Cerebellar nuclear complex (tissue), 1 donor: ENCODE data around the gene HELZ.
"Not testable (repeated sequence)": the region's sequence is repeated elsewhere in the genome, so short reads cannot be mapped to it uniquely, and the experiment has no call there.

ENCODE experiments used
- DNase-seq, 2 experiments: peaks; one replicate each; lab custom pipeline; 2025; lab: John Stamatoyannopoulos, UW

Gene HELZ, protein sequence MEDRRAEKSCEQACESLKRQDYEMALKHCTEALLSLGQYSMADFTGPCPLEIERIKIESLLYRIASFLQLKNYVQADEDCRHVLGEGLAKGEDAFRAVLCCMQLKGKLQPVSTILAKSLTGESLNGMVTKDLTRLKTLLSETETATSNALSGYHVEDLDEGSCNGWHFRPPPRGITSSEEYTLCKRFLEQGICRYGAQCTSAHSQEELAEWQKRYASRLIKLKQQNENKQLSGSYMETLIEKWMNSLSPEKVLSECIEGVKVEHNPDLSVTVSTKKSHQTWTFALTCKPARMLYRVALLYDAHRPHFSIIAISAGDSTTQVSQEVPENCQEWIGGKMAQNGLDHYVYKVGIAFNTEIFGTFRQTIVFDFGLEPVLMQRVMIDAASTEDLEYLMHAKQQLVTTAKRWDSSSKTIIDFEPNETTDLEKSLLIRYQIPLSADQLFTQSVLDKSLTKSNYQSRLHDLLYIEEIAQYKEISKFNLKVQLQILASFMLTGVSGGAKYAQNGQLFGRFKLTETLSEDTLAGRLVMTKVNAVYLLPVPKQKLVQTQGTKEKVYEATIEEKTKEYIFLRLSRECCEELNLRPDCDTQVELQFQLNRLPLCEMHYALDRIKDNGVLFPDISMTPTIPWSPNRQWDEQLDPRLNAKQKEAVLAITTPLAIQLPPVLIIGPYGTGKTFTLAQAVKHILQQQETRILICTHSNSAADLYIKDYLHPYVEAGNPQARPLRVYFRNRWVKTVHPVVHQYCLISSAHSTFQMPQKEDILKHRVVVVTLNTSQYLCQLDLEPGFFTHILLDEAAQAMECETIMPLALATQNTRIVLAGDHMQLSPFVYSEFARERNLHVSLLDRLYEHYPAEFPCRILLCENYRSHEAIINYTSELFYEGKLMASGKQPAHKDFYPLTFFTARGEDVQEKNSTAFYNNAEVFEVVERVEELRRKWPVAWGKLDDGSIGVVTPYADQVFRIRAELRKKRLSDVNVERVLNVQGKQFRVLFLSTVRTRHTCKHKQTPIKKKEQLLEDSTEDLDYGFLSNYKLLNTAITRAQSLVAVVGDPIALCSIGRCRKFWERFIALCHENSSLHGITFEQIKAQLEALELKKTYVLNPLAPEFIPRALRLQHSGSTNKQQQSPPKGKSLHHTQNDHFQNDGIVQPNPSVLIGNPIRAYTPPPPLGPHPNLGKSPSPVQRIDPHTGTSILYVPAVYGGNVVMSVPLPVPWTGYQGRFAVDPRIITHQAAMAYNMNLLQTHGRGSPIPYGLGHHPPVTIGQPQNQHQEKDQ (N-terminal part only)

DNA sequence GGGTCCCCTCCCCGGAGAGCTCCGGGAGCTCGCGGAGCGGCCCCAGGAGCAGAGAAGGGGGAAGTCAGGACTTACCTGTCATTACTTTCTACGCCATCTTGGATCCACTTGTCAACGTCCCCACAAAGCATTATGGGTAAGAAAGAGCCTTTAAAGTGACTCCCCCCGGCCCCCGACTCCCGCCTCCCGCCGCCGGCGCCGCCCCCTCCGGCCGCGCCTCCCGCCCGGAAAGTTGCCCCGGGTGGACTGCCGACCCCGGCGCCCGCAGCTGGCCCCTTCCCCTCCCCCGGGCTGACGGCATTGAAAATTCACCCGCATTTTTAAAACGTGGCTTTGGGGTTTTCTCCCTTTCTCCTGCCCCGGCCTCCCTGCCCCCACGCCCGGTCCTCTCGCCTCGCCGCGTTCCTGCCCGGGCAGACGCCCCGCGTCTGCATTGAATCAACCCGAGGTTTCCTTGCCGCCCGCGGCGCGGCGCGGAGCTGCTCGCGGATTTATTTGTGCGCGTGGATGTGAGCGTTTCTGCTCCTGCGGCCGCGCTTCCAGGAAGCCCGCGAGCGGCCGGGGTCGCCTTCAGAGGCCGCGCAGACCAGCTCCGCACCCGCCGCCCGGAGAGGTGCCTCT, at the start of gene HELZ:
Gene HELZ, minus strand, starts transcription at position 124 of the 621 bp plus-strand sequence. CDS start 26,392 bp downstream, outside the sequence.
- DNase-seq, result no peak

DNA sequence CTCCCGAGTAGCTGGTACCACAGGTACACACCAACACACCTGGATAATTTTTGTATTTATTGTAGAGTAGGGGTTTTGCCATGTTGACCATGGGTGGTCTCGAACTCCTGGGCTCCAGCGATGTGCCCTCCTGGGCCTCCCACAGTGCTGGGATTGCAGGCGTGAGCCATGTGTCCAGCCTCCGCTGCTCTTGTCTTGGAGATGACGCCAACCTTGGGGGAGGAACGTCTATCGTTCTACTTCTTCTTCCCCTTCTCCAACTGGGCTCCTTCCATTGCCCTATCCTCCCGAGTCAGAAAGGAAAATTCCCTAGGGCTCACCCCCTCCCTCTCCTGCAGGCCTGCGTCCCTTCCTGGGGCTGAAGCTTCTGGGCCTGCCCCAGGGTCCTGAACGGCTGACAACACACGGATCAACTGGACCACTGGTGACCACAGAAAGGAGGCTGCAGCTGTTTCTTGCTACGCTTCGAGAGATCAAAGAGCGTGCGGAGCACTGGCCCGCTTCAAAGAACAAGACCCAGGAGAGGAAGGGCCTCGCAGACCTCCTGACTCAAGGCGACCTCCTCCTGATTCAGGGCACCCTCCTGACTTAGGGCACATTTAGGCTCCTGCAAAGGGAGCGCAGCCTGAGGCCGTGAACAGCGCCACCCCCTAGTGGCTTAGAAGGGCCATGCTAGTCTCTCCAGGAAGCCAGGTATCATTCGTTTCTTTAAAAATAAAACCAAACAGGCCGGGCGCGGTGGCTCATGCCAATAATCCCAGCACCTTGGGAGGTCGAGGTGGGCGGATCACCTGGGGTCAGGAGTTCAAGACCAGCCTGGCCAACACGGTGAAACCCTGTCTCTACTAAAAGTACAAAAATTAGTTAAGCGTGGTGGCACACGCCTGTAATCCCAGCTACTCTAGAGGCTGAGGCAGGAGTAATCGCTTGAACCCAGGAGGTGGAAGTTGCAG, 48.5 kb upstream of the HELZ start:
- no peak for DNase-seq

DNA sequence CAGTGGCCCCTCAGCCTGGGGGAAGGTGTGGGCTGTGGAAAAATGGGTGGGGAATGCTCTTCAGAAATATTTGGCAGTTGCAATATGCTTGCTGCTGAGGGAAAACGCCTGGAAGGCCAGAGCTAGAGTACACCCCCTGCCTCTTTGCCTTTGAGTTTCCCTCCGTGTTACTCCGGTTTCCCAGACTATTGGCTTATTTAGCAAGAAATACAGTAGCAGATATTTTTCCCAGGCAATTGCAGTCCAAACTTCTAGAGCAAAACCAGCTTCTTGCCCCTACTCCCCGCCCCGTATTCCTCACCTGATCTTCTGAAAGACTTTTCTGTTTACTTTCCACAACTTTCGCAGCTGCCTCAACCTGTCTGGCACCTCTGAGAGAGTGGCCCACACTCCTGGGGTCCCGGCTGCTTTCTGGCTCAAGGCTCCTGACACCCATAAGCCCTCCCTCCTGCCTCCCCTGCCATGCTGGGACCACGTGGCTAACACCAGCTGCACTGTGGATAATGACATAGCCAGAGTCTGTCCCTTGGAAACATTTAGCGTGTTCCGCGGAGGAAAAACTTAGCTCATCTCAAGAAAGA, 45.8 kb upstream of the HELZ start:
- no peak for DNase-seq

DNA sequence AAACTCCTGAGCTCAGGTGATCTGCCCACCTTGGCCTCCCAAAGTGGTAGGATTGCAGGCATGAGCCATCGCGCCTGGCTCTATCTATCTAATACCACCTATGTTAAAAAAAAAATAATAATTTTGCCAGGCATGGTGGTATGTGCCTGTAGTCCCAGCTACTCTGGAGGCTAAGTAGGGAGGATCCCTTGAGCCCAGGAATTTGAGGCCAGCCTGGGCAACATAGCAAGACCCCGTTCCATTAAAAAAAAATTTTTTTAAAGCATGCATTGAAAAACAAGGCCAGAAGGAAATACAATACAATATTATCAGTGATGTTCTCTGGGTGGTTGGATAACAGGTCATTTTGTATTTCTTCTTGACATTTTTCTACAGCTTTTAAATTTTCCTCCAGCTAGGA, 45.2 kb upstream of the HELZ start:
- no peak for DNase-seq

DNA sequence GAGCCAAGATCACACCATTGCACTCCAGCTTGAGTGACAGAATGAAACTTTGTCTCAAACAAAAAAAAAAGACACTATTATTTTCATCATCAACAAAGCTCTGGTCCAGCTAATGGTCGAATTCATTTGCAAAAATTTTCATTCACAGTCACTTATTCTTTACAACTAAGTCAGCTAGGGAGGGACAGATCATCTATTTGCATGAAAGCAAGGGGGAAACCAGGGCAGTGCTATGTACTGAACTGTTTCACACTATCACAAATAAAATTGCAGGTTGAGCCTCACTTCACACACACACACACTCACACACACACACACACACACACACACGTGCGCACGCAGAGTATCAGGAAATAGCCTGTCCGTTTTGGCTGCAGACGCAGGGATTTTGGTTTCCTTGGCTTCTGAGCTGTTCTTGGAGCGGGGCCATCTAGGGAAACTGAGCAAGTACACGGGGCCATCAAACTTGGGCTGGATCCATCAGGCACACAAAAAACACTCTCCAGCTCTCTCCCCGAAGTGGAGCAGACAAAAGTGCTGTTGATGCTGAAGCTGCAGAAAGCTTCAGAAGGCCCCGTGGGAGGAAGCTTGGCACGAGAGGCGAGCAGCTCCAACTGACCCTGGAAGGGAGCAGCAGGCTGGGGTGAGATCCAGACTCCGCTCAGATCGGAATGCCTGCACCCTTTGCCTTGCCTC, 44.3 kb upstream of the HELZ start:
- DNase-seq, result peak in 1 of 2 experiments; percentile 43

DNA sequence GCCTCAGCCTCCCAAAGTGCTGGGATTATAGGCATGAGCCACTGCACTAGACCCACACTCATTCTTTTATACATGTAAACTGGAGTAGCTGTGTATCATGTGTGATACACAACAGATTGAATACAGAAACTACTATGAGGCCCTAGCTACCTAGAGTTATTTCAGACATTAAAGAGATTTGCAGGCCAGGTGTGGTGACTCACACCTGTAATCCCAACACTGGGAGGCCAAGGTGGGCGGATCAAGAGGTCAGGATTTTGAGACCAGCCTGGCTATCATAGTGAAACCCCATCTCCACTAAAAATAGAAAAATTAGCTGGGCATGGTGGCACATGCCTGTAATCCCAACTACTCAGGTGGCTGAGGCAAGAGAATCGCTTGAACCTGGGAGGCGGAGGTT, 41.8 kb upstream of the HELZ start:
- not testable (repeated sequence) for DNase-seq

DNA sequence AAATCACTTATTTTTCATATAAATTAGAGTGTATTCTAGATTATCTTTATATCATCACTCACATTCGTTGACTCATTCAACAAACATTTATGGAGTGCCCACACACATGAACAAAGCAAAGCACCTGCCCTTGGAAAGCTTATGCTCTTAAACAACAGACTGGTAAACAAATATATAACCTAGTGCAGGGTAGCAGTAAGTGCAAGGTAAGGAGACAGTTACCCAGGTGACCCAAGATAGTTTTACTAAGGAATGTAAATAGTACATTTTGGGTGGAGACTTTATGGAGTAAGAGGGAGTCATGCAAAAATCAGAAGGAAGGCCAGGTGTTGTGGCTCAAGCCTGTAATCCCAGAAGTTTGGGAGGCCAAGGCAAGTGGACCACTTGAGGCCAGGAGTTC, 40.4 kb upstream of the HELZ start:
- no peak for DNase-seq

DNA sequence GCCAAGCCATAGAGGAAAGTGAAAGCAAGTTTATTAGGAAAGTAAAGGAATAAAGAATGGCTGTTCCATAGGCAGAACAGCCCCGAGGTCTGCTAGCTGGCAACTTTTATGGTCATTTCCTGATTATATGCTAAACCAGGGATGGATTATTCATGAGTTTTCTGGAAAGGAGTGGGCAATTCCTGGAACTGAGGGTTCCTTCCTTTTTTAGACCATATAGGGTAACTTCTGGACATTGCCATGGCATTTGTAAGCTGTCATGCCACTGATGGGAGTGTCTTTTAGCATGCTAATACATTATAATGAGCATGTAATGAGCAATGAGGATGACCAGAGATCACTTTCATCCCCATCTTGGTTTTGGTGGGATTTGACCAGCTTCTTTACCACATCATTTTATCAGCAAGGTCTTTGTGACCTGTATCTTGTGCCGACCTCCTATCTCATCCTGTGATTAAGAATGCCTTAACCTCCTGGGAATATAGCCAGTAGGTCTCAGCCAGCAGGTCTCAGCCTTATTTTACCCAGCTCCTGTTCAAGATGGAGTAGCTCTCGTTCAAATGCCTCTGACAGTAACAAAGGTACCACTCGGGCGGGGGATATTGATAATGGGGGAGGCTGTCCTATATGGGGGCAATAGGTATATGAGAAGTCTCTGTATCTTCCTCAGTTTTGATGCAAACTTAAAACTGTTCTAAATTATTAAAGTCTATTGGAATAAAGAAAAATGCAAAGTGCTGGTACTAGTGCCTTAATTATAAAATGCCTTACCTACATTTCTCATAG, 38.9 kb upstream of the HELZ start:
- DNase-seq, result no peak

DNA sequence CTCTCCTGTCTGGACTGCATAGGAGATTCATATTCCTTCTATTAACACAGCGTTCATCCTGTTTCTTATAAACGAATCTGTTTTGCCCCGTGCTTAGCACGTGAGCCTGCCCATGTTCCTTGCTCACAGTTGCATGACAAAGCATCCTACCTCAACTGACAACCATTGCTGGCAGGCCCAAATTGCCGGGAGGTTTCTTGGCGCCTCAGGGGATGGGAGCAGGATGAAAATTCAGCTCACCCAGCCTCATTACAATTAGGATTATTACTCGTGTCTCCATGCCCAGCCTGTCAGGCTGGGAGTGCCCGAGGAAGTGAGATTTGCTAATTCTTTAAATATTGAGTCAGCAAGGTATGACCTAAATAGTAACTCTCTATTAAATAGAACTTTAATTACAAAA, 36.7 kb upstream of the HELZ start:
- DNase-seq, result peak in 1 of 2 experiments; percentile 1

DNA sequence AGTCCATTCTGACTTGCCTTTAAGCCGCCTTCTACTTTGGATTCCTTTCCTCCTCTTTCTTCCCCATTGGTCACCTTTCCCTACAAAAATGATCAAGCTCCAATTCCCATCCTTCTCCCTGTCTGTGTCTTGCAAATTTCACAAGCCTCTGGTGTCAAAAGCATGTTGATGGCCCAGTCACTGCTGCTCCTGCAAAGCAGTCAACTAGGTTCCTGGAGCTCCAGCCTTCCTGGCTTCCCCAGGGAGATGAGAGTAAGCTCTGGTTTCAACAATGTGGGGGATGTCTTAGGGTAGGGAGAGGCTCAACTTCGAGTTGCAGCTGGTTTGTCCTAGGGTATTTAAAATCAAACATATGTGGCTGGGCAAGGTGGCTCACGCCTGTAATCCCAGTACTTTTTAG, 36.1 kb upstream of the HELZ start:
- DNase-seq, result no peak

DNA sequence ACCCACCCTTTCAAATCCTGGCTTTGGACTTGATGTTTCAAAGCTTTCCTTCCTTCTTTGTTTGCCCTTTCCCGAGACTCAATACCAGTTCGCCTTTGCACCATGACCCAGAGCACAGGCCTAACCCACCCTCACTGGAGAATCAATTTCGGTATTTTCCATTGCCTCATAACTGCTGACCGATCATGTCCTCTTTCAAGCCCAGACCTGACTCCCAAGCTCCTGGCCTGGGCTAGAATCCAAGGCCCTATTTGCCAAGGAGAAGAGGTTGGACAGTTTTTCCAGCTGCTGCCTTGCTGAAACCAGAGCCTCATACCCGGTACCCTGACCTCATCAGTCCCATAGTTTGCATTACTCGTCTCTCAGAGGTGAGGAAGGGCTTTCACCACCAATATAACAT, 35.3 kb upstream of the HELZ start:
- DNase-seq, result no peak

DNA sequence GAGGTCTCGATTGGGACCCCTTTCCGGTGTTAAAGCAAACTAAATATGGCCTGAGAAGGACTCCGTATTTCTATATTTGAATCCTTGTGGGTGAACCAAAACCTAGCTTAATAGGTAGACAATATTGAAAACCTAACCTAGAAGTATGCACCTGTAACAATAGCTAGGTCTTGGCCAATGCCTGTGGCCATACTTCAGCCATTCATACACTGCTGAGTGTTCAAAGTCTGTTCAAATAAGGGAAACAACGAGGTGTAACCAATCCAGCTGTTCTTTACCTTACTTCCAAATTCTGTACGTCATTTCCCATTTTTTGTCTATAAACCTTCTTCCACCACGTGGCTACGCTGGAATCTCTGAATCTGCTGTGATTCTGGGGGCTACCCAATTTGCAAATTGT, 34.1 kb upstream of the HELZ start:
- no peak for DNase-seq

DNA sequence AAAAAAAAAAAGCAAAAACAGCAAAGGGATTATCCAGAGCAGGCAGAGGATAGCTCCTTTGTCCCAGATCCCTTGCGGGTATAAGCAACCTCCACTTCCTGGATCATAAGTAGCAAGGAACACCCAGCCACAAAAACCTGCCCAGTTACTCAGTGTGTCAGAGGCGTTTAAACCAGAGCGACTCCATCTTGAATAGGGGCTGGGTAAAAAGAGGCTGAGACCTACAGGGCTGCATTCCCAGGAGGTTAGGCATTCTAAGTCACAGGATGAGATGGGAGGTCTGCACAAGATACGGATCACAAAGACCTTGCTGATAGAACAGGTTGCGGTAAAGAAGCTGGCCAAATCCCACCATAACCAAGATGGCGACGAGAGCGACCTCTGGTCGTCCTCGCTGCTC, 33.4 kb upstream of the HELZ start:
- DNase-seq, result no peak

DNA sequence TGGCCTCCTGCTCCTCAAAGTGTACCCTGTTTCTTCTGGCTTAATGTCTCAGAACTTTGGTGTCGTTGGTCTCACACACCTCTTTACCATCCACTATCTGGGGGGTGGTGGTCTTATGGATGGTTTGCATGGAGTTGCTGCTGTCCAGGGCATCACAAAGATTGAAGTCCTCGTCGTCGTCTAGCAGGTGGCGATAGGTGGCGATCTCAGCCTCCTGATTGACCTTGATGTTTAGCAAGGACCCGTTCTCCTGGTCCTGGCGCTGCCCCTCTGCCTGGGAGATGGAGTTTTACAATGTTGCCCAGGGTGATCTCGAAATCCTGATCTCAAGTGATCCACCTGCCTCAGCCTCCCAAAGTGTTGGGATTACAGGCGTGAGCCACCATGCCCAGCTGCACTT, 31.1 kb upstream of the HELZ start:
- DNase-seq, result no peak

DNA sequence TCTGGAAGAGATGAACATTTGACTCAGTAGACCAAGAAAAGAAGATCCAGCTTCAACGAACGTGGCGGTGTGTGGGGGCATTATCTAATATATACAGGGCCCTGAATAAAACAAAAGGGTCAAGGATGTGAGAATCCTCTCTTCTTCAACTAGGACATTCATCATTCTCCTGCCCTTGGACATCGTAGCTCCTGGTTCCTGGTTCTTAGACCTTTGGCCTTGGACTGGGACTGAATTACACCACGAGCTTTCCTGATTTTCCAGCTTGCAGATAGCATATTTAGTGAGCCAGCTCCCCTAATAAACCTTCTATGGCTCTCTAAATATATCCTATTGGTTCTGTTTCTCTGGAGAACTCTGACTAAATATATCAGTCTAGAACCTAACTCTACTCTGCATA, 29.5 kb upstream of the HELZ start:
- no peak for DNase-seq

DNA sequence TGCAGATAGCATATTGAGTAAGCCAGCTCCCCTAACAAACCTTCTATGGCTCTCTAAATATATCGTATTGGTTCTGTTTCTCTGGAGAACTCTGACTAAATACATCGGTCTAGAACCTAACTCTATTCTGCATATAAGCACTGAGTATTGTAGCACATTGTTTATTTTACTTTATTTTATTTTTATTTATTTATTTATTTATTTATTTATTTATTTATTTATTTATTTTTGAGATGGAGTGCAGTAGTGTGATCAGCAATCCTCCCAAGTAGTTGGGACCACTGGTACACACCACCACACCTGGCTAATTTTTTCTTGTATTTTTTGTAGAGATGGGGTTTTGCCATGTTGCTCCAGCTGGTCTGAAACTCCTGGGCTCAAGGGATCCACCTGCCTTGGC, 28.9 kb upstream of the HELZ start:
- no peak for DNase-seq

DNA sequence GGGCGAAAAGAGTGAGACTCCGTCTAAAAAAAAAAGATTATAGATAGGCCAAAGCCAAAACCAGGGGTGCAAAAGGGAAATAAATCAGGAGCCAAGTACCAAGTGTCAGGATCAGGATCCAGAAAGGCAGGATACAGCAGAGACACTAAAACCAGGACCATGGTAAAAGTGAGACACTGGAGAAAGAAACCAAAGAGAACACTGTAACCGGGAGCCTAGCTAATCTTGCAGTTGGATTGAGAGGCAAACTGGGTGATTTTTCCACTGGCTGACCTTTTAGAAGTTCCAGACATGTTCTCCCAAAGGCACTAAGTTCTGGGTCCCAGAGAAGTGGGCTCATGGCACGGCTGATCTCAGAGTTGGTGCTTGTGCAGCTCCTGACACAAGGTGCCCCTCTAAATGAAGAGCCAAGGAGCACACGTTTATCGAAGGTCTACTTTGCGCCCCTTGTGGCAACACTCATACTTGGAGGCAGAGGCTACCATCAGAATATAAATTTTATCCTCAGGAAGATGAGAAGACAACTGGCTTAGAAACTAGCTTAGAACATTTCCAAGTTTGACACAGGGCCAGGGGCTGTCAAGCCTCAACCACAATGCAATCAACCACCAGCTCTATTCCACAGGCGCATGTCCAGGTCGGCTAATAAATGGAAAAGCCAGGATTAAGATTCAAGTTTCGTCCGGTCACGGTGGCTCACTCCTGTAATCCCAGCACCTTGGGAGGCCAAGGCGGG, 27.5 kb upstream of the HELZ start:
- no peak for DNase-seq

DNA sequence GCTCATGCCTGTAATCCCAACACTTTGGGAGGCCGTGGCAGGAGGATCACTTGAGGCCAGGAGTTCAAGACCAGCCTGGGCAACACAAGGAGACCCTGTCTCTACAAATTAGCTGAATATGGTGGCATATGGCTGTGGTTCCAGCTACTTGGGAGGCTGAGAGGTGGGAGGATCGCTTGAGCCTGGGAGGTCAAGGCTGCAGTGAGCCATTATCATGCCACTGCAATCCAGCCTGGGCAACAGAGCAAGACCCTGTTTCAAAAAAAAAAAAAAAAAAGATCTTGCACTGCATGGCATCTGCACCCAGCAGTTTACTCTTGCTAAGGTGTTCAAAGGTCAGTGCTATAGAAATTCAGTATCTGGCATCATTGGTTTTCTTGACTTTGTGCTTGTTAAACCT, 26.2 kb upstream of the HELZ start:
- not testable (repeated sequence) for DNase-seq
